GM06990 (cell line): ENCODE measurements around the gene LRRC59.

Source experiments
- DNase-seq: peaks from one replicate; pipeline ENCODE4 v3.0.0-alpha.2; 2011; ENCODE audit not compliant: insufficient read length; ENCODE audit errors: extremely low read depth
- H3K27me3 ChIP-seq: replicated peaks from 2 replicates; pipeline ENCODE4 v1.6.0; 2011; ENCODE audit warnings: low read length; ENCODE audit not compliant: control insufficient read depth, insufficient read depth
- H3K36me3 ChIP-seq: 2 replicates; pipeline ENCODE4 v1.5.1; 2011; ENCODE audit warnings: low read length; ENCODE audit not compliant: control insufficient read depth, insufficient read depth
- H3K4me3 ChIP-seq: replicated peaks from 2 replicates; pipeline ENCODE4 v1.5.1; 2011; ENCODE audit warnings: low read depth, mild to moderate bottlenecking, control low read depth, low read length
- CTCF ChIP-seq: IDR thresholded peaks from 2 replicates; pipeline ENCODE4 v1.5.1; 2011; ENCODE audit warnings: low read length, control low read depth, mild to moderate bottlenecking, inconsistent platforms; ENCODE audit not compliant: insufficient read depth, poor library complexity, severe bottlenecking

Gene LRRC59

DNA sequence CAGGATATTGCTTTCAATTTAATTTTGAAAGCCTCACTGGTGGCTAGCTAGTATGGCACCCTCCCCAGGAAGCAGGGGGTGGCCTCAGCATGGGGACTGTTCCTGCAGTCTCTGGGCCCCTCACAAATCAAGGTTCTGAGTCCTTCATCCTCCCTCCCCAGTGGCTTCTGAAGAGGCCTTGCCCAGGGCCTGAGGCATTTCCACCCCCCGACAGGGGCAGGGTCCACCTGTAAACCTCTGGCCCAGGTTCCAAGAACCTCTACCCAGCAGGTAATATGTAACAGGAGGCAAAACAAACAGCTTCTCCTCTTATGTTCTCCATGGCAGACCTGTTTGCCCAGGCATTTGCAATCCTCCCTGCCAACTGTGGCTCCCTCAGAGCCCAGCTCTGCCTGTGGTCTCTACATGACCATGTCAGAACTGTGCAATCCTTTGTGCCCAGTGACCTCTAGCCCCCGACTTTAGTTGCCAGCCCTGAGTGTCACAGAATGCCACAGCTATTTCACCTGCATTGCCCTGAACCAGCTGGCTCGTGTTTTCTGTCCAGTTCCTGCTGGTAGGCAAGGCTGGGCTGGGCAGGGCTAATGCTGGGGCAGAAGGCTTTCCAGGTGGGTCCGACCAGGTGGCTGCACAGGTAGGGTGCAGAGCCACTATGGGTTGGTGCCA, 43.0 kb upstream of the LRRC59 start:
- no peaks in the 10 kb centered on the region for H3K27me3 ChIP-seq
- no peak for TF ChIP-seq CTCF
- DNase-seq: no peak
- no peaks in the 10 kb centered on the region for H3K36me3 ChIP-seq
- no peak overlapping the region for H3K4me3 ChIP-seq

GRCh38 chr17:50439008-50439407, 41.7 kb upstream of the LRRC59 start:
- no peaks in the 10 kb centered on the region for H3K27me3 ChIP-seq
- no peak for TF ChIP-seq CTCF

GRCh38 chr17:50437409-50437808, 40.1 kb upstream of the LRRC59 start:
- no peak overlapping the region for H3K4me3 ChIP-seq
- no peak for DNase-seq
- no peaks in the 10 kb centered on the region for H3K27me3 ChIP-seq
- no peak for TF ChIP-seq CTCF
- no peaks in the 10 kb centered on the region for H3K36me3 ChIP-seq

More at GRCh38 chr17:50439008-50439407, 41.7 kb upstream of the LRRC59 start:
- Histone ChIP-seq H3K36me3 (no peaks in the 10 kb centered on the region), H3K4me3 (no peak overlapping the region)
- no peak for DNase-seq

GRCh38 chr17:50432125-50432762, 34.9 kb upstream of the LRRC59 start:
- DNase-seq: no peak
- no peaks in the 10 kb centered on the region for H3K36me3 ChIP-seq
- no peak for TF ChIP-seq CTCF
- H3K27me3 ChIP-seq: no peaks in the 10 kb centered on the region
- H3K4me3 ChIP-seq: no peak overlapping the region

DNA sequence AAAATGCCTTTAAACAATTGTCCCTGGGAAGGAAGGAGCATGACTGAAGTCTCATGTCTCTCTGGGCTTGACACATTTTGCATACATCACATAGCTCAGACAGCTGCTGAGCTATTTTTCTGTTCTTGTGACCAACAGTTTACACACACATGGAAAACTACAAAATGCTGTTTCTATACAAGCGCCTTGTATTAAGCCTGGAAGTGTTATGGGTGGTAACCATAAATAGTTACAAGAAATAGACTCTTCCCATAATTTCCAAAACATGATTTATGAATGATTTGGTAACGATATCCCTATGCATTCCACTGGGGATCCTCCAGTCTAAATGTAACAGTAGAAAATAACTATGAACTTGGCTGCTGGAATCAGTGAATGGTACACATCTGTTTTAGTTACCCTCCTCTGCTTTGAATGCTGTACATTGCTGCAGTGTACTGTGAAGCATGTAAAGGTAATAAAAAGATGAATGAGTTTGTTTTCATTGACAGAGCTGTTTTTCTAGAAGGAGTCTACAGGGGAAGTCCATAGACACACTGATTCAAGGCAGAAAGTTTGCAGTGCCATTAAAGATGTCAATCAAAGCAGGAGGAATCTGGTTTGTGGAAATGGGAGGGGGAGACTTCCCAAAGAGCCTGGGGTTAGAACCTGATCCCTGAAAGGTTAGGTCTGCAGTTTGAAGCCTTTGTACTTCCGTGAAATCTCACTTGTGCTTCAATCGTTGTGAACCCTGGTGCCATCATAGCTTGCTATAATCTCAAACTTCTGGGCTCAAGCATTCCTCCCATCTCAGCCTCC, 33.7 kb upstream of the LRRC59 start:
- no peaks in the 10 kb centered on the region for H3K36me3 ChIP-seq
- no peak overlapping the region for H3K4me3 ChIP-seq
- H3K27me3 ChIP-seq: no peaks in the 10 kb centered on the region
- no peak for TF ChIP-seq CTCF
- DNase-seq: no peak
